Measurements from ENCODE around the gene TSEN54. TPM values are rescaled to one million over a fixed set of nuclear protein-coding genes. Genes with fewer than 3 reads are reported as not detected.

TSEN54 gene
- total and polyA plus RNA-seq, 2 donors, result 36.3 to 91.0 TPM

DNA sequence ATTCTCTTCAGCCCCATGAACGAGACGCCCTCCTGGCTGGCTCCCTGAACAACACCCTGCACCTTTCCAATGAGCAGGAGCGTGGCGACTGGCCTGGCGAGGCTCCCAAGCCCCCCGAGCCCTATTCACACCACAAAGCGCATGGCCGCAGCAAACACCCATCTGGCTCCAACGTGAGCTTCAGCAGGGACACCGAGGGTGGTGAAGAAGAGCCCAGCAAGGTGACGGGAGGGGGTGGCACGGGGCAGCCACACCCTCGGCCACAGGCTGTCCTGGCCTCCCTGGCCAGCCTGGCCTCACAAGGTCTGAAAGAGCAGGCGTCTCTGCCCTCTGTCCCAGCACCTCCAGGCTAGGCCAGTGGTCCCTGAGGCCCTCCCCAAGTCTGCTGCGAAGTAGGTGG is 24.6 kb upstream of the TSEN54 start:
- Histone ChIP-seq H3K4me1 (ENCODE audit: control insufficient read depth in 2 of 2, insufficient read depth in 2 of 2, low read length in 2 of 2) (peaks cover 14 to 19% of the 10 kb centered on the region in 2 donors), H3K36me3 (ENCODE audit: control insufficient read depth in 2 of 2, insufficient read depth in 2 of 2, low read length in 1 of 2) (peaks cover 67 to 76% of the 10 kb centered on the region in 2 donors), H3K4me3 (ENCODE audit: low read length in 2 of 2) (no peak overlapping the region), H3K27ac (ENCODE audit: low read depth in 1 of 2, low read length in 1 of 2) (no peak overlapping the region), H3K9me3 (ENCODE audit: control insufficient read depth in 2 of 2, insufficient read depth in 1 of 2, low read length in 1 of 2) (no peaks in the 10 kb centered on the region), H3K27me3 (ENCODE audit: control insufficient read depth in 2 of 2, insufficient read depth in 1 of 2, low read length in 1 of 2) (no peaks in the 10 kb centered on the region)
- no peak for DNase-seq (ENCODE audit: low read depth in 6 of 9, low spot score in 9 of 9)
- 96% methylated on average over 15 of the region's 15 CpGs for WGBS

GRCh38 chr17:75492555-75493168 is 23.7 kb upstream of the TSEN54 start:
- Histone ChIP-seq H3K27ac (ENCODE audit: low read depth in 1 of 2, low read length in 1 of 2) (no peak overlapping the region), H3K36me3 (ENCODE audit: control insufficient read depth in 2 of 2, insufficient read depth in 2 of 2, low read length in 1 of 2) (peaks cover 73 to 75% of the 10 kb centered on the region in 2 donors), H3K27me3 (ENCODE audit: control insufficient read depth in 2 of 2, insufficient read depth in 1 of 2, low read length in 1 of 2) (no peaks in the 10 kb centered on the region), H3K9me3 (ENCODE audit: control insufficient read depth in 2 of 2, insufficient read depth in 1 of 2, low read length in 1 of 2) (no peaks in the 10 kb centered on the region), H3K4me3 (ENCODE audit: low read length in 2 of 2) (no peak overlapping the region), H3K4me1 (ENCODE audit: control insufficient read depth in 2 of 2, insufficient read depth in 2 of 2, low read length in 2 of 2) (peaks cover 5 to 11% of the 10 kb centered on the region in 2 donors)
- 94% methylated on average over 23 of the region's 23 CpGs for WGBS
- no peak for DNase-seq (ENCODE audit: low read depth in 6 of 9, low spot score in 9 of 9)

DNA sequence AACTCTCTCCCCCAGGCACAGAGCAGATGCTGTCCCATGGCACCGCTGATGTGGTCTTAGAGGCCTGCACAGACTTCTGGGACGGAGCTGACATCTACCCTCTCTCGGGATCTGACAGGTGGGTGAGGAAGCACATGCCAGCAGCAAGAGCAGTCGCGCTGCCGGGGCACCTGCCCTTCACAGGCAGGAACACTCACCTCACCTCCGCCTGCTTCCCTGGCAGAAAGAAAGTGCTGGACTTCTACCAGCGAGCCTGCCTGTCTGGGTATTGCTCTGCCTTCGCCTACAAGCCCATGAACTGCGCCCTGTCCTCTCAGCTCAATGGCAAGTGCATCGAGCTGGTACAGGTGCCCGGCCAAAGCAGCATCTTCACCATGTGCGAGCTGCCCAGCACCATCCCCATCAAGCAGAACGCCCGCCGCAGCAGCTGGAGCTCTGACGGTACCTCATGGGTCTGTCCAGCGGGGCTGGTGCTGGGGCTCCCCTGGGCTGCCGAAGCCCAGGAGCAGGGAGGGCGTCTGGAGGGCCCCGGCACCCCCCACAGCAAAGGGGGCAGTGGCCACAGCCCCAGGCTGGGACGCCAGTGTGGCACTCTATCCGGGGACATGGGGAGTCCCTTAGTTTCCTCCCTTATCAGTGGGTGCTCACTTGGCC is 22.7 kb upstream of the TSEN54 start:
- DNase-seq (ENCODE audit: low read depth in 6 of 9, low spot score in 9 of 9), result no peak
- WGBS, result 98% methylated on average over 23 of the region's 23 CpGs

GRCh38 chr17:75494326-75494877 is 21.9 kb upstream of the TSEN54 start:
- H3K36me3 ChIP-seq (ENCODE audit: control insufficient read depth in 2 of 2, insufficient read depth in 2 of 2, low read length in 1 of 2), result peaks cover 84 to 88% of the 10 kb centered on the region in 2 donors
- no peaks in the 10 kb centered on the region for H3K9me3 ChIP-seq (ENCODE audit: control insufficient read depth in 2 of 2, insufficient read depth in 1 of 2, low read length in 1 of 2)
- no peak overlapping the region for H3K4me3 ChIP-seq (ENCODE audit: low read length in 2 of 2)
- no peak for DNase-seq (ENCODE audit: low read depth in 6 of 9, low spot score in 9 of 9)
- H3K27me3 ChIP-seq (ENCODE audit: control insufficient read depth in 2 of 2, insufficient read depth in 1 of 2, low read length in 1 of 2), result no peaks in the 10 kb centered on the region
- 95% methylated on average over 14 of the region's 14 CpGs for WGBS
- H3K4me1 ChIP-seq (ENCODE audit: control insufficient read depth in 2 of 2, insufficient read depth in 2 of 2, low read length in 2 of 2), result peaks cover 0 to 18% of the 10 kb centered on the region in 2 donors
- H3K27ac ChIP-seq (ENCODE audit: low read depth in 1 of 2, low read length in 1 of 2), result no peak overlapping the region

More for the DNA sequence above, 22.7 kb upstream of the TSEN54 start:
- Histone ChIP-seq H3K27me3 (ENCODE audit: control insufficient read depth in 2 of 2, insufficient read depth in 1 of 2, low read length in 1 of 2) (no peaks in the 10 kb centered on the region), H3K9me3 (ENCODE audit: control insufficient read depth in 2 of 2, insufficient read depth in 1 of 2, low read length in 1 of 2) (no peaks in the 10 kb centered on the region), H3K4me1 (ENCODE audit: control insufficient read depth in 2 of 2, insufficient read depth in 2 of 2, low read length in 2 of 2) (peaks cover 0 to 14% of the 10 kb centered on the region in 2 donors), H3K36me3 (ENCODE audit: control insufficient read depth in 2 of 2, insufficient read depth in 2 of 2, low read length in 1 of 2) (peaks cover 76 to 82% of the 10 kb centered on the region in 2 donors), H3K27ac (ENCODE audit: low read depth in 1 of 2, low read length in 1 of 2) (no peak overlapping the region), H3K4me3 (ENCODE audit: low read length in 2 of 2) (no peak overlapping the region)

DNA sequence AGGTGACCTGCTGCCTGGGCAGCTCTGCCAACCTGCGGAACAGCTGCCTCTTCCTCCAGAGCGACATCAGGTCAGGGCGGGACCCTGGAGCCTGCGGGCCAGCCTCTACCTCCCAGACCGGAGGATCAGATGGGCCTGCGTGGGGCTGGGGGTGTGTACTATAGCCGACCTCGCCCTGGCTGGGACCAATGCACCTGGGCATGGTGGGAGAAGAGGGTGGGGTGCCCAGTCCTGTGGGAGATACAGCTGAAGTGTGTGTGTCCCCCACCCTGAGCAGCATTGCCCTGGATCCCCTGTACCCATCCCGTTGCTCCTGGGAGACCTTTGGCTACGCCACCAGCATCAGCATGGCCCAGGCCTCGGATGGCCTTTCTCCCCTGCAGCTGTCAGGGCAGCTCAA is 20.3 kb upstream of the TSEN54 start:
- WGBS, result 97% methylated on average over 11 of the region's 11 CpGs
- Histone ChIP-seq H3K4me1 (ENCODE audit: control insufficient read depth in 2 of 2, insufficient read depth in 2 of 2, low read length in 2 of 2) (peaks cover 0 to 25% of the 10 kb centered on the region in 2 donors), H3K27me3 (ENCODE audit: control insufficient read depth in 2 of 2, insufficient read depth in 1 of 2, low read length in 1 of 2) (no peaks in the 10 kb centered on the region), H3K27ac (ENCODE audit: low read depth in 1 of 2, low read length in 1 of 2) (no peak overlapping the region), H3K4me3 (ENCODE audit: low read length in 2 of 2) (no peak overlapping the region), H3K36me3 (ENCODE audit: control insufficient read depth in 2 of 2, insufficient read depth in 2 of 2, low read length in 1 of 2) (peaks cover 78 to 94% of the 10 kb centered on the region in 2 donors), H3K9me3 (ENCODE audit: control insufficient read depth in 2 of 2, insufficient read depth in 1 of 2, low read length in 1 of 2) (no peaks in the 10 kb centered on the region)
- DNase-seq (ENCODE audit: low read depth in 6 of 9, low spot score in 9 of 9), result no peak

DNA sequence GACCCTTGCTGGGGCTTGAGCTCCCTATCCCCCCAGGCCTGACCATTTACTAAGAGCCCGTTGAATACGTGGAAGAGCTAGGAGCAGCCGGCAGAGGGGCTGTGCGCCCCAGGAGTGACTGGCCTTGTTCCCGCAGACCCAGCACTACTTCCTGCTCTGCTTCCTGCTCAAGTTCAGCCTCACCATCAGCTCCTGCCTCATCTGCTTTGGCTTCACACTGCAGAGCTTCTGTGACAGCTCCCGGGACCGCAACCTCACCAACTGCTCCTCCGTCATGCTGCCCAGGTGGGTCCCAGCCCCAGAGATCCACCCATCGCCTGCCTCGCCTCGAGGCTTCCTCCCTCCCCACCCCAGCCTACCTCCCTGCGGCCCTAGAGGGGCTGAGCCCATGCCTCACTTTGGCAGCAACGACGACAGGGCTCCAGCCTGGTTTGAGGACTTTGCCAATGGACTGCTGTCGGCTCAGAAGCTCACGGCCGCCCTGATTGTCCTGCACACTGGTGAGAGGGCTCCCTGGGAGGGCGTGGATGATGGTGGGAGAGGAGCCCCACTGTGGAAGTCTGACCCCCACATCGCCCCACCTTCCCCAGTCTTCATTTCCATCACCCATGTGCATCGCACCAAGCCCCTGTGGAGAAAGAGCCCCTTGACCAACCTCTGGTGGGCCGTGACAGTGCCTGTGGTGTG is 18.1 kb upstream of the TSEN54 start:
- H3K9me3 ChIP-seq (ENCODE audit: control insufficient read depth in 2 of 2, insufficient read depth in 1 of 2, low read length in 1 of 2), result no peaks in the 10 kb centered on the region
- H3K36me3 ChIP-seq (ENCODE audit: control insufficient read depth in 2 of 2, insufficient read depth in 2 of 2, low read length in 1 of 2), result peaks cover 56 to 74% of the 10 kb centered on the region in 2 donors
- peak in 3 of 9 donors; percentile 28 to 68 (median 58) for DNase-seq (ENCODE audit: low read depth in 6 of 9, low spot score in 9 of 9)
- 35% methylated on average over 21 of the region's 21 CpGs for WGBS
- peak overlapping the region in 1 of 2 donors; percentile 46 for H3K27ac ChIP-seq (ENCODE audit: low read depth in 1 of 2, low read length in 1 of 2)
- H3K4me1 ChIP-seq (ENCODE audit: control insufficient read depth in 2 of 2, insufficient read depth in 2 of 2, low read length in 2 of 2), result peaks cover 0 to 25% of the 10 kb centered on the region in 2 donors
- H3K27me3 ChIP-seq (ENCODE audit: control insufficient read depth in 2 of 2, insufficient read depth in 1 of 2, low read length in 1 of 2), result no peaks in the 10 kb centered on the region
- no peak overlapping the region for H3K4me3 ChIP-seq (ENCODE audit: low read length in 2 of 2)

- H3K4me1 ChIP-seq (ENCODE audit: control insufficient read depth in 2 of 2, insufficient read depth in 2 of 2, low read length in 2 of 2), result peaks cover 0 to 25% of the 10 kb centered on the region in 2 donors
- peaks cover 50 to 68% of the 10 kb centered on the region in 2 donors for H3K36me3 ChIP-seq (ENCODE audit: control insufficient read depth in 2 of 2, insufficient read depth in 2 of 2, low read length in 1 of 2)
- no peak overlapping the region for H3K4me3 ChIP-seq (ENCODE audit: low read length in 2 of 2)
- peak overlapping the region in 1 of 2 donors; percentile 46 for H3K27ac ChIP-seq (ENCODE audit: low read depth in 1 of 2, low read length in 1 of 2)
- H3K27me3 ChIP-seq (ENCODE audit: control insufficient read depth in 2 of 2, insufficient read depth in 1 of 2, low read length in 1 of 2), result no peaks in the 10 kb centered on the region
- no peak for DNase-seq (ENCODE audit: low read depth in 6 of 9, low spot score in 9 of 9)
- no peaks in the 10 kb centered on the region for H3K9me3 ChIP-seq (ENCODE audit: control insufficient read depth in 2 of 2, insufficient read depth in 1 of 2, low read length in 1 of 2)
- WGBS, result 57% methylated on average over 16 of the region's 16 CpGs
These were observed 17.6 kb upstream of the TSEN54 start for GRCh38 chr17:75498726-75499213.

DNA sequence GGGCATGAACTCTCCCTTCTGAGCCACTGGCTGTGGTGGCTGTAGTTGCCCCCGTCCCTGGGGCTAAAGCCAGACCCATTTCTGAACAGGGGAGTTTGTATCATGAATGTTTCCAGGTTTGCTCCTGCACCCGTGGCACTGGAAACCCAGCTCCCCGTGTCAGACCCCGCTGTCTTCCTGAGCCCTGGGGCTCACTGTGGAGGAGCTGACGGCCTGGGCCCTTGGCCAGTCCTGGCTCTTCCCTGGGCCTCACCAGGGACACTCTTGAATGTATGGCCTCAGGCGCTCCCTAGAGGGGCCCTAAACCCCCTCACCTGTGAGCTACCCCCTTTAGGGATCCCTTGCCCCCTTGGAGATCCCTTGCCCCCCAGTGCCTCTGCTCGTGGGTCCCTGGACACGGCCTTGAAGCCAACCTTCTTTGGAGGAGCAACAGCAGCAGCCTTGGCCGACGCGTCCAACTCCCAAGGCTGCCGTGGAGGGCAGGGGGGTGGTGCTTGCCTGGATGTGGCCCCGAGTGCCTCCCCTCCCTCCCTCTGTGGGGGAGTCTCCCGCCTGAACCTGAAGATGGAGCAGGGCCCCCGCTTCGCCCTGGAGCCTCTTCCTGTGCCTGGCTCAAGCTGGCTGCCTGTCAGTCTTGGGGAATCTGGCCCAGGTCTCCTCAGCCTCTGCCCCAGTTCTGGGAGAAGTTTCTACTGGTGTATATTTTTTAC is 16.9 kb upstream of the TSEN54 start:
- Histone ChIP-seq H3K27ac (ENCODE audit: low read depth in 1 of 2, low read length in 1 of 2) (peak overlapping the region in 1 of 2 donors; percentile 3), H3K4me3 (ENCODE audit: low read length in 2 of 2) (no peak overlapping the region), H3K4me1 (ENCODE audit: control insufficient read depth in 2 of 2, insufficient read depth in 2 of 2, low read length in 2 of 2) (peaks cover 0 to 25% of the 10 kb centered on the region in 2 donors), H3K27me3 (ENCODE audit: control insufficient read depth in 2 of 2, insufficient read depth in 1 of 2, low read length in 1 of 2) (no peaks in the 10 kb centered on the region), H3K9me3 (ENCODE audit: control insufficient read depth in 2 of 2, insufficient read depth in 1 of 2, low read length in 1 of 2) (no peaks in the 10 kb centered on the region), H3K36me3 (ENCODE audit: control insufficient read depth in 2 of 2, insufficient read depth in 2 of 2, low read length in 1 of 2) (peaks cover 43 to 61% of the 10 kb centered on the region in 2 donors)
- WGBS, result 73% methylated on average over 16 of the region's 16 CpGs
- DNase-seq (ENCODE audit: low read depth in 6 of 9, low spot score in 9 of 9), result no peak

All from thymus (tissue), 11 donors.